Suprapubic skin (tissue), 4 donors: ENCODE measurements around the gene ARHGDIB. TPM values are rescaled to one million over a fixed set of nuclear protein-coding genes. Genes with fewer than 3 reads are reported as not detected.

Source experiments
- DNase-seq, 2 donors: peaks; one replicate each; pipeline ENCODE4 v3.0.0-alpha.2; 2019; ENCODE audit warnings: low spot score in 2 of 2
- H3K27ac ChIP-seq: fragments of 200-600 bp; sonication (generic); one replicate; pipeline ENCODE4 v1.5.1; 2019
- H3K27me3 ChIP-seq: fragments of 200-600 bp; sonication (generic); one replicate; pipeline ENCODE4 v1.5.1; 2019
- H3K36me3 ChIP-seq: fragments of 200-600 bp; sonication (generic); one replicate; pipeline ENCODE4 v1.5.1; 2019
- H3K4me1 ChIP-seq: fragments of 200-600 bp; sonication (generic); one replicate; pipeline ENCODE4 v1.5.1; 2019
- H3K4me3 ChIP-seq: fragments of 200-600 bp; sonication (generic); one replicate; pipeline ENCODE4 v1.5.1; 2019; ENCODE audit warnings: mild to moderate bottlenecking
- H3K9me3 ChIP-seq: fragments of 200-600 bp; sonication (generic); one replicate; pipeline ENCODE4 v1.5.1; 2019
- CTCF ChIP-seq, 2 donors: fragments of 200-600 bp in 1 of 2; fragments of 450-650 bp in 1 of 2; sonication (generic) in 1 of 2; IDR thresholded peaks; one replicate each; pipeline ENCODE4 v1.5.1; 2016 to 2019; ENCODE audit warnings: antibody characterized with exemption in 2 of 2, mild to moderate bottlenecking in 1 of 2, moderate library complexity in 1 of 2
- EP300 ChIP-seq: sonication (generic); formaldehyde crosslinking; IDR thresholded peaks from one replicate; pipeline ENCODE4 v1.6.1; 2017; ENCODE audit warnings: antibody characterized with exemption
- POLR2A ChIP-seq, 2 donors: fragments of 450-650 bp; IDR thresholded peaks; one replicate each; pipeline ENCODE4 v1.6.1; 2017; ENCODE audit warnings: antibody characterized with exemption in 2 of 2, mild to moderate bottlenecking in 2 of 2, moderate library complexity in 2 of 2
- POLR2AphosphoS5 ChIP-seq, 3 donors: sonication (generic); formaldehyde crosslinking; IDR thresholded peaks; one replicate each; pipeline ENCODE4 v1.6.1; 2017; ENCODE audit warnings: antibody characterized with exemption in 3 of 3
- WGBS: methylation state at CpG from one replicate; pipeline ENCODE4 v1.1.5; 2018; 5-methylcytosine and 5-hydroxymethylcytosine counted together
- total RNA-seq, 4 donors: library from RNA; depleted of rRNA; stranded (reverse); fragments of >200 nt; gene quantifications; one replicate each; pipeline ENCODE4 v1.1.0, GENCODE V29; 2016

ARHGDIB gene
- total RNA-seq, 4 donors from 2014 or later: 74.7 to 109 (median 85.4) TPM

DNA sequence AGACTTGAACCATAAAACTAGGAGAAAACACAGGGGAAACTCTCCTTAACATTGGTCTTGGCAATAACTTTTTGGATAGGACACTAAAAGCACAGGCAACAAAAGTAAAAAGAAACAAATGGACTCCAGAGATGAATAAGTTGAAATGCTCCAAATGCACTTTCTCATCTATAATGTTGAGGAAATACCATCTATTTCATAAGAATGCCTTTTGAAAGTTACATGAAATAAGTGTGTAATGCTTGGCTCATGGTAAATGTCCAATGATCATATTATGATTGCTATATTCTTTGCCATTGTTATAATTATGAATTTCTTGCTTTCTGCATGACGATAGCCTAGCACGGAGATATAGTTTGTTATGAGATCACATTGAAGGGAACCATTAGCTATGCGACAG, 31.3 kb upstream of the ARHGDIB start:
- DNase-seq: no peak
- 94% methylated on average over 3 of the region's 3 CpGs for WGBS
- no peaks in the 10 kb centered on the region for H3K9me3 ChIP-seq
- no peaks in the 10 kb centered on the region for H3K4me1 ChIP-seq
- TF ChIP-seq POLR2A (IDR thresholded peaks at IDR 0.05): no peak
- no peak for TF ChIP-seq POLR2AphosphoS5 (IDR thresholded peaks at IDR 0.05)
- TF ChIP-seq CTCF (IDR thresholded peaks at IDR 0.05): no peak
- TF ChIP-seq EP300: no peak
- no peak overlapping the region for H3K4me3 ChIP-seq
- no peak overlapping the region for H3K27ac ChIP-seq
- no peaks in the 10 kb centered on the region for H3K36me3 ChIP-seq
- no peaks in the 10 kb centered on the region for H3K27me3 ChIP-seq

- Histone ChIP-seq H3K4me1 (no peaks in the 10 kb centered on the region), H3K9me3 (no peaks in the 10 kb centered on the region), H3K27me3 (no peaks in the 10 kb centered on the region), H3K36me3 (no peaks in the 10 kb centered on the region), H3K4me3 (no peak overlapping the region), H3K27ac (no peak overlapping the region)
- TF ChIP-seq POLR2A (IDR thresholded peaks at IDR 0.05): no peak
- TF ChIP-seq CTCF (IDR thresholded peaks at IDR 0.05): no peak
- no peak for TF ChIP-seq POLR2AphosphoS5 (IDR thresholded peaks at IDR 0.05)
- no peak for TF ChIP-seq EP300
- no peak for DNase-seq
Measured at GRCh38 chr12:14991069-14991468, 29.7 kb upstream of the ARHGDIB start.

- TF ChIP-seq CTCF (IDR thresholded peaks at IDR 0.05) (no peak), EP300 (no peak), POLR2AphosphoS5 (IDR thresholded peaks at IDR 0.05) (no peak), POLR2A (IDR thresholded peaks at IDR 0.05) (no peak)
- Histone ChIP-seq H3K4me1 (no peaks in the 10 kb centered on the region), H3K36me3 (no peaks in the 10 kb centered on the region), H3K4me3 (no peak overlapping the region), H3K9me3 (no peaks in the 10 kb centered on the region), H3K27me3 (no peaks in the 10 kb centered on the region), H3K27ac (no peak overlapping the region)
- no peak for DNase-seq
- WGBS: 68% methylated on average over 1 of the region's 1 CpG
Measured at GRCh38 chr12:14989790-14990189, 28.4 kb upstream of the ARHGDIB start.

DNA sequence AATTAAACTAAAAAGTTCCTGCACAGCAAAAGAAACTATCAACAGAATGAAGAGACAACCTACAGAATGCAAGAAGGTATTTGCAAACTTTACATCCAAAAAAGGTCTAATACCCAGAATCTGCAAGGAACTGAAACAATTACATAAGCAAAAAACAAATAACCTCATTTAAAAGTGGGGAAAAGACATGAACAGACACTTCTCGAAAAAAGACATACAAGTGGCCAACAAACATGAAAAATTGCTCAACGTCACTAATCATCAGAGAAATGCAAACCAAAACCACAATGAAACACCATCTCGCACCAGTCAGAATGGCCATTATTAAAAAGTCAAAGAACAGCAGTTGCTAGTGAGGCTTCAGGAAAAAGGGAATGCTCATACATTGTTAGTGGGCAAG, 26.6 kb upstream of the ARHGDIB start:
- H3K36me3 ChIP-seq: no peaks in the 10 kb centered on the region
- no peak overlapping the region for H3K4me3 ChIP-seq
- TF ChIP-seq POLR2AphosphoS5 (IDR thresholded peaks at IDR 0.05) (no peak), CTCF (IDR thresholded peaks at IDR 0.05) (no peak), POLR2A (IDR thresholded peaks at IDR 0.05) (no peak), EP300 (no peak)
- 77% methylated on average over 3 of the region's 3 CpGs for WGBS
- no peak overlapping the region for H3K27ac ChIP-seq
- DNase-seq: no peak
- H3K27me3 ChIP-seq: no peaks in the 10 kb centered on the region
- H3K9me3 ChIP-seq: no peaks in the 10 kb centered on the region
- no peaks in the 10 kb centered on the region for H3K4me1 ChIP-seq

DNA sequence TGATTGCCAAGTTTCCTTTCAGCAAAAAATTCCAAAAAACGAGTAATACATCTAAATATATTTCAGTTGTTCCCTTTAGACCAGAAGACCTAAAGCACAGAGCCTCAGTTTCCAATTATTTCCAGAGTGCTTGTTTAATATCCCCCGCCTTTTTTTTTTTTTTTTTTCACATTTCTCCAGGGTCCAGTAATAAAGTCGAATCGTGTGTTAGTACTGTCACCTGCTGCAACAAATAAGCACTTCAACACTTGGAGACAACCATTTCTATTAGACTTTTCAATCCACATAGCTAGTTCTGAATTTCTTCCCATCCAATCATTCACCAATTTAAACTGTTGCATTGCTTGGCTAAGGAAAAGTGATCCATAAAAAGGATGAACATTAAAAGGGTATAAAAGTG, 25.0 kb upstream of the ARHGDIB start:
- Histone ChIP-seq H3K27me3 (no peaks in the 10 kb centered on the region), H3K36me3 (no peaks in the 10 kb centered on the region), H3K4me1 (no peaks in the 10 kb centered on the region), H3K27ac (no peak overlapping the region), H3K9me3 (no peaks in the 10 kb centered on the region), H3K4me3 (no peak overlapping the region)
- DNase-seq: no peak
- WGBS: 65% methylated on average over 4 of the region's 4 CpGs
- TF ChIP-seq POLR2A (IDR thresholded peaks at IDR 0.05) (no peak), POLR2AphosphoS5 (IDR thresholded peaks at IDR 0.05) (no peak)

DNA sequence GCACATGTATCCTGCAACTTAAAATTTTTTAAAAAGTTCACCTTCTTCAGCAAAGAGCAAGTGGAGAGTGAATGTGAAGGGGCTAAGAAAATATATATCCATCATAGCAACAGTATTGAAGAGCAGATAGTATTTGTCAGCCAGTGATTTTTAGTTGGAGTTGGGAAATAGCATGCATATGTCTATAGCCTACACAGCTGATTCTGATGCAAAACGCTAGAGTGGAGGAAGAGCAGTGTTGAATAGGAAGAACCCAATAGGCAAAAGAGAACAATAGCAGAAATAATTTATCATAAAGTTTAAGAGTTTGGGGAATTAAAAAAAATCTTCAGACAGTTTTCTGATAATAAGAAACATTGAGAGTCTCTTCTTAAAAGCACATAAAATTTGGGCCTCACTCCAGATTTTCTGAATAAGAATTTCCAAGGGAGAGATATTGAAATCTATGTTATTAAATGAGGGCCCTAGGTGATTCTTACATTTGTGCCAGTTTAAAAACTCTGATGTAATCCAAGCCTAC, 23.4 kb upstream of the ARHGDIB start:
- TF ChIP-seq CTCF (IDR thresholded peaks at IDR 0.05): no peak
- TF ChIP-seq EP300: no peak
- no peak for TF ChIP-seq POLR2A (IDR thresholded peaks at IDR 0.05)
- no peak for TF ChIP-seq POLR2AphosphoS5 (IDR thresholded peaks at IDR 0.05)
- 51% methylated on average over 1 of the region's 1 CpG for WGBS
- Histone ChIP-seq H3K4me1 (no peaks in the 10 kb centered on the region), H3K9me3 (no peaks in the 10 kb centered on the region), H3K4me3 (no peak overlapping the region), H3K27me3 (no peaks in the 10 kb centered on the region), H3K27ac (no peak overlapping the region), H3K36me3 (no peaks in the 10 kb centered on the region)
- no peak for DNase-seq
